IPS DF 4.7 (cell line): ENCODE measurements around the gene ZNF526.

Experiments
- DNase-seq: peaks from one replicate; pipeline ENCODE4 v3.0.0-alpha.2; 2013; ENCODE audit warnings: low spot score; ENCODE audit errors: extremely low read depth

The ZNF526 gene

DNA sequence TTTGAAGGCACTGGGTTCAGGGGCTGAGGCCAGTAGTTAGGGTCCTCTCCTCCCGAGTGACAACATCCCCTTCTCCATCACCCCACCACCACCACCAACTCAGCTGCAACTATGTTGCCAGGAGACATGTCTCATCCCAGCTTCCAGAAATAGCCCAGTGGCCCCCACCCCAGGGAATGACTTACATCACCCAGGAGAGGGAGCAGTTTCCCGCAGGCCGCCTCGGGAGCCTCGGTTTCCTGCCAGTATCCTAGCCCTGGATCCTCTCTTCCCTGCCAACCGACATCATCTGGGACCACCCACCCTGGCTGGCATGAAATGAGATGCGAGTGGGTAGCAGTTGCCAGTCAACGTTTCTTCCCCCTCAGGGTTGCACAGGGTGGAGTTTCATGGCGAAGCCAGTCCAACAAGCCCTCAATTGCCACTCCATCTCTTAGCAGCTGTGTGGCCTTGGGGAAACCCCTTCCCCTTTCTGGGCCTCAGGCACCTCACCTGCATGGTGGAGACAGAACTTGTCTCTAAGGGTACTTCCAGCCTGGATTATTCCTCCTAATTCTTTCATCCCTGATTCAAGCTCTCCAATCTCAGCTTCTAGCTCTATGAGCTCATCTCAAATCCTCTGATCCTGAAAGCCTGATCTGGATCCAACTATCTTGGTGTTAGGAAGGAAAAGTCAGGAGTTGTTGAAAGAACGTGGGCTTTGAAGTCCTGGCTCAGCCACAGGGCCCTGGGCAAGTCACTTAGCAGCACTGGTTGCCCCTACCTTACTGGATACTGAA, 26.2 kb downstream of the ZNF526 start:
- DNase-seq, result no peak

DNA sequence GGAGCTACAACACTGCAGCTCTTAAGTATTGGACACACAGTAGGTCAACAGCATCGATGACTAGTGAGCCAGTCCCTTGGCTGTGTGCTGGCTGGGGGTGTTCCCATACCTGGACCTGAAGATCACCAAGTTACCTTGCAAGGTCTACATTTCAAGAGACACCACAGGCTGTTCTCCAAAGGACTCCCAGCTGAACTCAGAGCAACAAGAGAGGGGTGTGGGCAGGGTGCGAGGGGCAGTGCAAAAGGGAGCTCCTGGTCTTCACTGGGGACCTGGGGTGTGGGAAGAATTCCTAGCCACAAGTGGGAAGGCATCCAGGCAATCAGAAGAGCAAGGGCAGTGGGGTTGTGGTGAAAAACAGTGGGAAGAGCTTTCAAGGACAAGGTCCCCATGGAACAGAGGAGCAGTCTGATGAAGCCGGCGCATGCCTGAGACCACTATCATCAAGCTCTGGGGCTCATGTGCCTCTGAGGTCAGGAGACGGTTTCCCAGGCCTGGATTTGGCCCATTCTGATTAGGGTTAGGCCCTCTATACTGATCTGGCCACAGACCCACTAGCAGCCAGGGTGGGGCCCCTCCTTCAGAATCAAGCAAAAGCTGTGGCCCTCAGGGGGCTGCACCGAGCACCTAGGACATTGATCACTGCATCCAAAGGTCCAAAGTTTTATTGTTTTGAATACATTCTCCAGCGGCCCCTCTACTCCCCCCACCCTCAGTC, 27.0 kb downstream of the ZNF526 start:
- DNase-seq, result no peak

DNA sequence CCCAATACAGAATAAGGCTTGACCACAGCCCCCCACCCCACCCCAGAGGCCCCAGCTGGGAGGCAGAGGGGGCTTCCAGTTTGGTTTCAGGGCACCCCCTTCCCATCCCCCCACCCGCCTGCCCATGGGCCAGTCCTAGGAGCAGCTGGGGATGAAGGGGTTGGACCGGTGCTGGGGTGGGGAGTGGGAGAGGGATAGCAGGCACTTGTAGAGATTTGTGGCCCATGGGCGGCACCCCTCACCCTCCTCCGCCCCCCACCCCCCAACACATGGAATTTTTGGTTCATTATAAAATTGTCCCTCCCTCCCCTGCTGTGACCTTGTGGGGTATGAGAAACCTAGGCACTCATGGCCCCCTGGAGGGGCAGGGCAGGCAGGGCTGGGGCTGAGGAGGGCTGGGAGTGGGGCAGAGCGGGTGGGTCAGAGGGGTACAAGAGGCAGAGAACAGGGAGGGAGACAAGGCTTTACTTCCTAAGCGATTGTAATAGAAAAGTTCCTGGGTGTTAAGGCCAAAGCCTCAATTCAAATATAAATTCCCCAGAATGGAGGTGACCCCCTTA, 27.6 kb downstream of the ZNF526 start:
- no peak for DNase-seq

DNA sequence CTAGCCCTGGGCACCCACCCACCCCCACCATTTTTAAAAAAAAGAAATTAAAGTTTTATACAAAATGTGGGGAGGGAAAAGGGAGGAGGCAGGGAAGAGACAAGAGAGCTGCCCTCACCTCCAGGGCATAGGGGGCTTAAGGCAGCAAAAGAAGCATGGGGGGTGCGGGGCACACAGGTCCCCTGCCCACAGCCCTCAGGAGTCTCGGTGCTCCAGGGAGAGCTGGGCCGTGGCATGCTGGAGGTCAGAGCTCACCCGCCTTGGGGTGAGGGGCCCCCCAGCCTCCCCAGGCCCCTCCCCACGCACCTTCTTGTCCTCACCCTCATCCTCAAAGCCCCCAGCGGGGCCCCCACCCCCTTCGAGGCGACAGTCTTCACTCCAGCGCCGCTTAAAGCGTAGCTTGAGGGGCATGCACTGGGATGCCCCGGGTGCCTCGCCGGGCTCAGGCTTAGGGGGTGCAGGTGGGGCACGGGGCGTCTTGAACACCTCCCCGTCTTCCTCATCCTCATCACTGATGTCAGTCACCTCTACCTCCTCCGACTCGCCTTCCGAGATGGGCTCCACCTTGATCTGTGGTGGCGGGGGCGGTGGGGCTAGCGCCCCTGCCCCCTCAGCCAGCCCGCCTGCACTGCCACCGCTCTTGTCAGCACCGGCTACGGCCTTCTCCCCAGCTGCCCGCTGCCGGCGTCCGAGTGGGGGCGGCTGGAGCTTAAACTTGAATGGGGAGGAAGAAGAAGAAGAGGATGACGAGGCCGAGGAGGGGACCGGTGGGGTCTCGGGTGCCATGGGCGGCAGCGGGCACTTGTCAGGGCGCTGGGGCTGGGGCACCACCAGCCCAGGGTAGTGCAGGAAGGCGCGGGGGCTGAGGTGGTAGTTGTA, 28.4 kb downstream of the ZNF526 start:
- DNase-seq, result no peak

DNA sequence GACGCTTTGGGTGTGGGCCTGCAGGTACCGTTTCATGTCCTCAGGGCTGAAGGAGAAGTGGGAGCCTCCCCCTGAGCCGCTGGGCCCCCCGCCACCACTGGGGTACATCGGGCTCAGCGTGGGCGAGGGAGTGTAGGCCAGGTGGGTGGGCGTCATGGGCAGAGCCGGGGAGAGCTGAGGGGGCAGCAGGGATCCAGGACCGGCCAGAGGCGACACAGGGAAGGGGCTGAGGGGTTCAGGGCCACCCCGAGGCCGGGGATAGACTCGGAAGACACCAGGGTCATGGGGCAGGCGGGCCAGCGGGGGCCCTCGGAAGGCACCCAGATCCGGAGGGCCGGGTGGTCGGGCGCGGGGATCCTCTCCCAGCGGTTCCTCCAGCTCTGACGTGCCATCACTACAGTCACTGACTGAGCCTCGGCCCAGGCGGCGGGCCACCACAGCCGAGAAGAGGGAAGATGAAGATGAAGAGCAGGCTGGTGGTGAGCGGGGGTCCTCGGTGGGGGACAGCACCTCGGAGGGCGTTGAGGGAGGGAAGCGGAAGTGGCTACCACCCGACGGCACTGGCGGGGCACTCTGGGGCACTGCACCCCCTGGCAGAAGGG, 29.1 kb downstream of the ZNF526 start:
- no peak for DNase-seq

DNA sequence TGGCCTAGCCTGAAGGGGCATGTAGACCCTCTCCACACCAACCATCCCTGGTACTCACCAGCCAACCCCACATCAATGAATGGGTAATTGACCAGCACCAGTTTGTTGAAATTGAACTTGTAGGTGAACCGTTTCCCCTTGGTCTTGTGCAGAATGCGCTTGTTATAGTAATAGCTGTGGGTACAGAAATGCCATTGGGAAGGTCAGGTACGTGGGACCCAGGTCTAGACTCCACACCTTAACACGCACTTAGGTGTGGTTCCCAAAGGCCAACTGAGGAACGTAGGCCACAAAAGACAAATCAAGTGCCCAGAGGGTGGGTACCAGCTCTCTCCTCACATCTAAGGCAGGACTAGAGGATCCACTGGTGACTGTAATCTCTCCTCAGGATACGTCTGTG, 29.7 kb downstream of the ZNF526 start:
- DNase-seq, result no peak

DNA sequence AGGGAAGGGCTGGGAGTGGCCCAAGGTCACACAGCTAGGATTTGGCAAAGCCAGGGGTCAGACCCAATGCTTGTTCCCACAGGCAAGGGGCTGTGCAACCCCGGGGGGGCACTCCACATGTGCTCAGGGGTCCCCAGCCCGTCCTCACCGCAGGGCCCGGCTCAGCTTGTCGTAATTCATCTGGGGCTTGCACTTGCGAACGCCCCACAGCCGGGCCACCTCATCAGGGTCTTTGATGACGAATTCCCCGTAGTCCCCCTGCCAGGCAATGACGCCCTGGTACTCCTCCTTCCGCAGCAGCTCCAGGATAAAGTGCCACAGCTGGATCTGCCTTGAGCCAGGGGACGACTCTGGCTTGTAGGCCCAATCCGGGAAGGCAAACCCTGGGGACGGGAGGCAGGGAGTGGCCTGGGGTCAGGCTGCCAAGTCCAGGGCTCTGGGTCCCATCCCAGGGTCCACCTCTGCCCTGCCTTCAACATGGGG, 30.1 kb downstream of the ZNF526 start:
- no peak for DNase-seq

DNA sequence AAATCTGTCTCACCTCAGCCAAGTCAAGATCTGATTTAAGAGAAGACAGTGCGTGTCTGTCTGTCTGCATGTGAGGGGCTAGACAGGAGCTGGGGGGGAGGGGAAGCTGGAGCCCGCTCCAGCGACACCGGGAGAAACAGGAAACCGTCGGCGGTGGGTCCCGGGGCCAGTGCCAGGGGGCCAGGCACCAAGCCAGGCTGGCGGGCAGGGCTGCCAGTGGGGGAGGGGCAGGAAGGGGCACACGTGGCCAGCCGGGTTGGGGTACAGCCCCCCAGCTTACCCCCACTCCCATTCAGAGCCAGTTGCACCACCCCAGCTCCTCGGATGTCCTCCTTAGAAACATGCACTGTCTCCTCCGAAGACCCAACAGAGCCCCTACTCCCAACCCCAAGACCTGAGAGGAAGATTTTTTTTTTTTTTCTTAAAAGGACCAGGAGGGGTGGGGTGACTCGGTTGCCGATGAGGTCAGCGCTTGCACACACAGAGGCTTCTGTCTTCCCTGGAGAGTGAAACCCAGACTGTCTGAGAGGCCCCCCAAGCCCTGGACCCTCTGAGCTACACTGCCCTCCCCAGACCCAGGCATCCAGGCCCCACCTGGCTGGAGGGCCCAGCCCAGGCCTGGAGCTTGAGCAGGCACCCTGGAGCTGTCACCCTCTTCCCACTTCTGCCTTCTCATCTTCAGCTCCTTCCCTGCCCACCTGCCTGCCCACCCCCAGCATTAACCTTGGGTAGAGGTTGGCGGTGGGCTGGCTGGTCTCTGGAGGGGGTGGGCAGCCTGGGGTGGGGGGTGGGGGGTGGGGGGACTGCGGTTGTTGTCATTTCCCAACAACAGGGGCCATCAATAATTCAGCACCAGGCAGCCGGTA, 30.8 kb downstream of the ZNF526 start:
- DNase-seq, result no peak

DNA sequence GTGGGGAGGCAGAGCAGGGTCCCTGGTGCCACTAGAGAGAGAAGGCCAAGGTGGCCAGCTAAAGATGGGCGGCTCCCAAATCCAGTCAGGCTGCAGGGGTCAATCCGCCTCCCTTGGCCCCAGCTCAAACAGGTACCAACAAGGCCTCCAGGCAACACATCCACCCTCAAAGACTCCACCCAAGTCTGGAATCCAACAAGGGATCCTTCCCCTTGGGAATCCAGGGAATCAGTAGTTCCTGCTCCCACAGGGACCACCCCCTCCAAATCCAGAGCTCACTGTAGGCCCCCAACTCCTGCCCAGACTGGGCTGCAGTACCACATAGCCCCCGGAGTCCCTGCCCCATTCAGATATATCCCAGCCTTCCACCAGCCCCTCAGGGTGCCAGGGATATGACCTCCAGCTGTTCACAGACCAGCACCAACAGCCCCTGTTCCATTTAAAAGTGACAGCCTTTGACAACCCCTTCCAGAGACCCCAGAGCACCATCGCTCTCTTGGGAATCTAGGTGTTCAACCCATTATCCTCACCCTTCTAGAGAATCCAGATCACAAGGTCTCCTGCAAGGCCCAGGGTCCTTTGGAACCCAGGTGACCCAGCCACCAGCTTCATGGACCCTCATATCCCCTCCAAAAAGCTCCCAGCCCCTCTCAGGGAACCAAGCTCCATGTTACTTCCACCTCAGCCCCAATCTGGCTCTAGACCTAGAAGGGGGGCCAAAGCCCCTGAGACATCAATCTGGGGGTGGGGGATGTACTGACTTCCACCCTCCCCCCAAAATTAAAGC, 31.7 kb downstream of the ZNF526 start:
- DNase-seq, result no peak

DNA sequence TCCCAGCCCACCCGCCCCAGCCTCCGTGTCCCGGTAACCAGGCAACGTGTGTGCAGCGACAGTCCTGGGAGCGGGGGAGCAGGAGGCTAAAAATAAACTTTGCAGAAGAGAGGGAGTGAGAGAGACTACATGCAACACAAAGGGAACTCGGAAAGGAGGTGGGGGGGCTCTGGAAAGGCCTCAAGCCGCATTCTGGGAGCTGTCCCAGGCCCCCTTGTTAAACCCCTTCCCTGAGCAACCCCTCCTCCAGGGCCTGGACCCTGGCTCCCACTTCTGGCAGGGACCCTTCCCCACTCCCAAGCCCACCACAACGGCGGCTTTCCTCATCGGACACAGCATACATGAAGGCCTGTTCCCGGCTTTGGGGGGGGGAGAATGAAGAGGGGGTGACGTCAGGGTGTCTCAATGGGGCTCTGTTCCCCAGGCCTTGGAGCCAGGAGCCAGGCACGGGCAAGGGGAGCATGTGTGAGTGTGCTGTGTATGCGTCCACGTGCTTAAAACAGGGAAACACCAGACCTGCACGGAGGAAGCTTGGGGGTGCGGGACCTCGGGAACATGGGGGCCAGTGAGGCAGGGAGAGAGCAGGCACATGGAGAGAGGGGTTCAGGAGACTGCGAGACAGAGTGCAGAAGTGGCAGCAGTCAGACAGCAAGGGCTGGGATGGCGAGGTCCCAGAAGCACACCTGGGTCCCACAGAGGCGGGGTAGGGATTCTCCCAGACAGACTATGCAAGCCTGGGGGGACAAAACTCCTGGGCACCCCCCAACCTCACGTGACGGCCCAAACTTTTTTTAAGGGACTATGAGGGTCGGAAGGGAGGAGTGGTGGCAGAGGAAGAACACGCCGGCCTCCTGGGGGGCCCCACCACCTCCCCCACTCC, 32.5 kb downstream of the ZNF526 start:
- DNase-seq, result no peak

DNA sequence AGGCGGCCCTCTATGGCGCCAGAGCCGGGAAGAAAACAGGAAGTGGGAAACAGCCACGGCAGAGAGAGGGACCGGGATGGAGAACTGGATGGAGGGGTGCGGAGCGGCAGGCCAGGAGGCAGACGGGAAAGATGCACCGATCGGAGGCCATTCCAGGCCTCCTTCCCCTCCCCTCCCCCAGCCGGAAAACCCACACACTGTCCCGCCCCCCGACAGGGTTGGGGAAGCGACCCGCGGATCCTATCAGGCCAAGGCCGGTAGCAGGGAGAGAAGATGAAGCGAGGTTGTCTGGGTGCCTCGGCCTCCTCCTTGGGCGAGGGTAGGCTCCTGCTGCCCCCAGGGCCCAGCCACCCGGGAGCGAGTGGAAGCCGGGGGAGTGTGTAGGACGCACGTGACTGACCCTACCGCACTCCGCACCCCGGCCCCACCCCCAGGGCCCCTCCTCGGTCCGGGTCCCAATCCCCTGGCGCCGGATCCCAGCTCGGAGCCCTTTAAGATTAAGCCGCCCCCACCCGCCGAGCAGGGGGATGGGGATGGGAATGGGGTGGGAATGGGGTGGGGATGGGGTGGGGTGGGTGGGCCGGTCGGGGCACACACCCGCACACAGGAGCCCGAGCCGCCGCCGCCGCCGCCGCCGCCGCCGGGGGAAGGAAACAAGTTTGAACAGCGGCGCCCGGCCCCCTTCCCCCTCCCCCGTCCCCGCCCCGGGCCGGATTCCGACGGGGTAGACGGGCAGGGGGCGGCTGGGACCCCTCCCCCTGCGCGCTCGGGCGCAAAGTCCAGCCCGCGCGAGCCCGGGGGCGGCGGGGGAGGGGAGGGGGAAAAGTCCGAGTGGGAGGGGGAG, 33.4 kb downstream of the ZNF526 start:
- no peak for DNase-seq

DNA sequence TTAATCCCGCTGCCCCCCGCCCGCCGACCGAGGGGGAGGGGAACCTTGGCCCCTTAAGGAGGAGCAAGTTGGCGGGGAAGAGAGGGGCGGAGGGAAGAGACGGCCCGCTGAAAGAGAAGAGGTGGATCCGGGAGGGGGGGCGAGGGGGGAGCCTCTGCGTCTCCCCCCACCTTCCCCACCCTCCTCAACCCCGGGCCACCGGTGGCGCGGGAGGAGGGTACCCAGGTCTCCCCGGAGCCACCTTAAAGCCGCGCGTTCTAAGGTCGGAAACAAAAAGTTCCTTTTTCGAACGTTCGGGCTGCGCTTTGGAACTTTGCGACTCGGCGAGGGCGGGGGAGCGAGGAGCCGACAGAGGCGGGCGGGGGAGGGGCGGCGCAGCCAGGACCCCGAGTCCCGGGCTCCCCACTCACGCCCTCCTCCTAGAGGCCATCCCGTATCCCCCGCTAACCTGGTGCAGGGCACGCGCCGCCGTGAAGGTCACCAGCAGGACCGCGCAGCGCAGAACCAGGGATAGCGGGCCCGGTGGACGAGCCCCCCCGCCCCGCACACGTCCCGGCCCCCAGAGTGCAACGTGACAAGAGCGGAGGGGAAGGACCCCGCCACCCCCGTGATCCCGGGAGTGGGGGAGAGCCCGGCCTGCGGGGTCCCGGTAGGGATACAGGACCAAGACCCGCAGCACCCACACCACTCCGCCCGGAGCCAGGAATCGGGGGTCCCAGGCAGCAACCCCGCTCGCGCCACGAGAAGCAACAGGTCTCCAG, 34.2 kb downstream of the ZNF526 start:
- DNase-seq, result no peak

DNA sequence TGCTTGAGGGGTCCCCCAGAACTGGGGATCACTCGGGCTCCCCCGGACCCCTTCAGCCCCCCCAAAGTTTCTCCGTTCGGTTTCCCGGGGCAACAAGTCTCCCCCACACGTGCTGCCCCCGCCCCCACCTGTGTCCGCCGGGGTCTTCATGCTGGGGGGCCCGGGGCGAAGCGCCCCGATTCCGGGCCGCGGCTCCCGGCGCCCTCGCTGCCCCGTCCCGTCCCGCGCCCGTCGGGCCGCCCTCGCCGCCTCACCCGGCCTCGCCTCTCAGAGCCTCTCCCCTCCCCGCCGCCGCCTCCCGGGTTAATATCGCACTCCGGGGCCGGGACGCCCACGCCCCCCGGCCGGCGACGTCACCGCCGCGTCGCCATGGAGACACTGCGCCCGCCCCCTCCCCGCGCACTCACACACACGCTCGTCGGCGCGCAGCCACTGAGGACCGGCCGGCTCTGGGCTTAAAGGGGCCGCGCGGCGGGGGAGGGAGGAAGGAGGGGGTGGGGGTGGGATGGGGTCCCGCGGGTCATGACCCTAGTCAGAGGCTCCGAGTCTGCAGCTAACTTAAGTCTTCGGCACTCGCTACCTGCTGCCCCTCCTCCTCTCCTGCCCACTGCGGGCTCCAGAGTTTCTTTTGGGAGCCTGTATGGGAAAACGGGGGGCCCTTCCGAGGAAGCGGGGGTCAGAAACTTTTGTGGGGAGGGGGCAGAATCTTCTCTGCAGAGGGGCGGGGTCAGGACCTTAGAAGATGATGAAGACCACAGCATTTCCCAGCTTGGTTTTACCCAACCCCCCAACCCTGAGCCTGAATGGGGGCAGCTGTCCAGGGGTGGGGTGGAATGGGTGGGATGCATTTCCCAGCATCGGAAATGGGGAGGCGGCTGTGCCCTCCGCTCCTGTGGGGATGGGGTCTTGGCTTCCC, 35.0 kb downstream of the ZNF526 start, which contains the start of gene ERF:
ERF (minus strand) TSS at position 279 of the 916 bp plus-strand sequence; CDS start at position 150, 129 bp downstream.
- no peak for DNase-seq

DNA sequence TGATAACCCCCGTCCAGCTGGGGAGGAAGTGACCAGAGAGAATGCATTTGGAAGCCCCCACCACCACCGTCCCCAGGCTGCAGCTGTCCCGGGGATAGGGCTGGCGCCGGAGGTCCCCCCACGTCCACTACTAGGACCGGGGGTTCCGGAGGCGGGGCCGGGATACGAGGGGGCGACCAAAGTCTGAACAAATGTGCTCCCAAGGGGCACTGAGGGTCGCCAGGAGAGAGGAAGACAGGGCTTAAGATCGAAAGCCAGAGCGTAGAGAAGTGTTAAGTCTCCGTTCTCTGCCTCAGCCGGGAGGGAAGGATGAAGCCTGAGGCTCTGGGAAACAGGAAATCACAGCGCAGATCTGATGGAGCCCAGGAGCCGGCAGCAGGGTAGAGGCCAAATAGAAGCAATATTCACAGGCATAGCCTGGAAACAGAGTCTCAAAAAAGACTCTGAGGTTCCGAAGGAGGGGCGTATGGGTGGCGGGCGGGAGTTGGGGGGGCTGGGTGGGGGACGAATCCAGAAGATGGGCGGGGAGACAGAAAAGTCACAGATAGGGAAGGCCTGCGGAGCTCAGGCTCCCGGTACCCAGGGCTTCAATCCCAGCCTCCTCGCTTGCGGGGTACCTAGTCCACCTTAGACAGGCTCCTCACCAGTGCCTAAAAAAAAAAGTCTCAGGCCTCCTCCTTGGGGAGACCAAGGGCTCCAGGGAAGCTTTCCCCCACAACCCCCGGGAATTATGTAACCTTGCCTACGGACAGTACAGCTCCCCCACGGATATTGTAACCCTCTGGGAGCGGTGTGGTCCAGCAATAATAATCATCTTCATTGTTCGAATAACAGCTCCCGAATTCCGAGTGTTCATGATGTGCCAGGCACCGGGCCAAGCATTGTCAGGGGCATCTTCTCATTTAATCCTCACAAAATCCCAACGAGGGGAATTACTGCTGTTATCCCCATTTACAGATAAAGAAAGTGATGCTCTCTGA, 35.9 kb downstream of the ZNF526 start:
- DNase-seq, result no peak
